GM10248 (cell line): ENCODE results near the gene WNT16.
A peak's percentile ranks its signal among the peaks of the same experiment; 100 is the strongest.

Experiments
- CTCF ChIA-PET: fragments of 300-600 bp; sonication (Branson Sonifier 250); formaldehyde crosslinking; extraction: SDS; loops from one replicate; lab custom pipeline; 2021; ENCODE audit warnings: antibody characterized with exemption; lab: Yijun Ruan, JAX
- POLR2A ChIA-PET: fragments of 350-650 bp; sonication (Branson Sonifier 250); formaldehyde crosslinking; extraction: SDS; loops from one replicate; lab custom pipeline; 2020; ENCODE audit warnings: antibody characterized with exemption; lab: Yijun Ruan, JAX
- DNase-seq: peaks from one replicate; pipeline ENCODE4 v3.0.0; 2012; ENCODE audit errors: extremely low spot score
- CTCF ChIP-seq: IDR thresholded peaks from 2 replicates; pipeline ENCODE4 v1.5.1; 2012; ENCODE audit warnings: mild to moderate bottlenecking, low read depth; ENCODE audit errors: extremely low read depth, missing control alignments, control extremely low read depth

The WNT16 gene

GRCh38 chr7:121371883-121372282 is 43.1 kb downstream of the WNT16 start:
- CTCF ChIA-PET, result interaction anchor here (1.0 to 11.4 kb wide), 4 partner anchors 11 to 175 kb away, joined by 3 to 157 read pairs (median 32); partner anchors contain the start of gene FAM3C
- TF ChIP-seq CTCF, result no peak
- POLR2A ChIA-PET, result no interaction called here
- no peak for DNase-seq

- peak; percentile 45 for DNase-seq
- no peak for TF ChIP-seq CTCF
- CTCF ChIA-PET, result interaction anchor here (1.0 to 11.4 kb wide), 6 partner anchors 11 to 175 kb away, joined by 3 to 157 read pairs (median 4); partner anchors contain the start of gene FAM3C
- POLR2A ChIA-PET, result interaction anchor here (0.7 kb wide), 1 partner anchor 23 kb away, joined by 5 read pairs; the partner anchor contains the start of gene FAM3C
Observed at GRCh38 chr7:121372376-121373010, 43.7 kb downstream of the WNT16 start.

- ChIA-PET CTCF (interaction anchor here (1.0 to 11.4 kb wide), 4 partner anchors 13 to 174 kb away, joined by 3 to 157 read pairs (median 32); partner anchors contain the start of gene FAM3C), POLR2A (interaction anchor here (0.7 kb wide), 1 partner anchor 23 kb away, joined by 5 read pairs; the partner anchor contains the start of gene FAM3C)
- no peak for DNase-seq
- TF ChIP-seq CTCF, result no peak
Observed at GRCh38 chr7:121373177-121373576, 44.4 kb downstream of the WNT16 start.

GRCh38 chr7:121376979-121377378 is 48.2 kb downstream of the WNT16 start:
- ChIA-PET CTCF (interaction anchor here (1.6 to 11.4 kb wide), 3 partner anchors 10 to 19 kb away, joined by 5 to 157 read pairs (median 10); partner anchors contain the start of gene FAM3C), POLR2A (no interaction called here)
- DNase-seq, result no peak
- TF ChIP-seq CTCF, result no peak

DNA sequence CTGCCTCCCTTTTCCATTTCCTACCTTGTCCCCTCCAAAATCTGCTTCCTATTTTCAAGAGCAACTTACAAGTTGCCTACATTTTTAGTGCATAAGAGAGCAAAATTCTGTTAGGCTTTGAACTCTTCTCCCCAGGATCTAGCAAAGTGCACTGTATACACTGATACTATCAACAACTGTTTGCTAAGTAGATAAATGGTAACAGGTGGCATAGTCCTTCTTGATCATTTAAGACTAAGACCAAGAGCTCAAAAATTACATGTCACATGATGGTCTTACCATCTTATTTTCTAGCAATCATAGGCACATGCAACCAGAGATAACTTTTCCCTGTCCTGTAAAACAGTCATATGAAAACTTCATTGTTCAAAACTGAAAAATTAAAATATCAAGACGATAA is 51.1 kb downstream of the WNT16 start:
- POLR2A ChIA-PET, result interaction anchor here (2.0 kb wide), 1 partner anchor 16 kb away, joined by 6 read pairs; the partner anchor contains the start of gene FAM3C
- DNase-seq, result no peak
- CTCF ChIA-PET, result interaction anchor here (1.0 to 10.4 kb wide), 6 partner anchors 10 to 56 kb away, joined by 3 to 158 read pairs (median 12); partner anchors contain the start of gene FAM3C
- no peak for TF ChIP-seq CTCF

GRCh38 chr7:121382473-121382872 is 53.7 kb downstream of the WNT16 start:
- CTCF ChIA-PET, result interaction anchor here (1.1 to 10.4 kb wide), 4 partner anchors 9 to 15 kb away, joined by 4 to 158 read pairs (median 41); partner anchors contain the start of gene FAM3C
- no peak for TF ChIP-seq CTCF
- DNase-seq, result no peak
- POLR2A ChIA-PET, result no interaction called here
